ENCODE data around the gene TNS1. TPM values are rescaled to one million over a fixed set of nuclear protein-coding genes. Genes with fewer than 3 reads are reported as not detected.

TNS1 gene
- total RNA-seq, 2 donors from 2014 or later = 3.3 to 4.2 TPM

DNA sequence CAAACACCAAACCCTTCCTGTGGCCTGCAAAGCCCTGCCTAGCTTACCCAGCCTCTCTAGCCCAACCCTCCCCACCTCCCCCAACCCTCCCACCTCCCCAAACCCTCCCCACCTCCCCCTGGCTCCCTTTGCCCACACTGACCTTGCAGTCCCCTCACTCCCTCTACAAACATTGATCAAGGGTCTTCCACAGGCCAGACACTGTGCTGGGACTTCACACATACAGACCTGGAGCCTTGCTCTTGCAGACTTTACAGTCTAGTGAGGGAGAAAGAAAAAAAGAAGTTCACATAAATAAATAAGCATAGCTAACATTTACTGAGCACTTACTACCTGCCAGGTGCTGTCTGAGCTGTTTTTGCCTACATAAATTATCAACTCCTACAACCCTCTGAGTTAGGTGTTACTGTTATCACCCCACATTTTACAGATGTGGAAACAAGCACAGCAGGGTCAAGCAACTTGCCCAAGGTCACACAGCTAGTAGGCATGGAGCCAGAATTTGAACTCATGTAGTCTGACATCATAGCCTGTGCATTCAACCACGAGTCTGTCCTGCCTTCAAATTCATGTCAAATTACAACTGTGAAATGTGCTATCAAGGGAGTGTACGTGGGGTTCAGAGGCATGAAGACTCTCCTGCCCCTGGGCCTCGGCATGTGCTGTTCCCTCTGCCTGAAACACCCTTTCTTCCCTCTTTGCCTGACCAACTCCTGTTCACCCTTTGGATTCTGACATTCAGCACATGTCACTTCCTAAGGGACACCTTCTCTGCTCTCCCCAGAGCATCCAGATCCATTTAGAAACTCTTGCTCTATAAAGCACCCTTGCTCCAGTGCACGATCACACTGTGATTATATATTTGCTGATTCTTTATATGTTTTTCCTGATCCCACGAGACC, 209.9 kb downstream of the TNS1 start:
- Mint-ChIP-seq H3K27ac (no peak overlapping the region), H3K4me1 (peaks cover 3% of the 10 kb centered on the region), H3K27me3 (ENCODE audit: insufficient read depth) (no peaks in the 10 kb centered on the region), H3K4me3 (no peak overlapping the region), H3K9me3 (peaks cover 5% of the 10 kb centered on the region), H3K36me3 (ENCODE audit: low read depth) (no peaks in the 10 kb centered on the region)
- Histone ChIP-seq H3K27me3 (ENCODE audit: control insufficient read depth, insufficient read depth, low read length, poor library complexity, severe bottlenecking) (no peaks in the 10 kb centered on the region), H3K36me3 (ENCODE audit: control insufficient read depth, insufficient read depth, low read length) (no peaks in the 10 kb centered on the region), H3K4me1 (ENCODE audit: control insufficient read depth, insufficient read depth, low read length) (no peaks in the 10 kb centered on the region), H3K27ac (ENCODE audit: low read depth, low read length) (no peak overlapping the region), H3K4me3 (ENCODE audit: low read length) (no peak overlapping the region), H3K9ac (ENCODE audit: extremely low read depth, low read length, poor library complexity, severe bottlenecking) (no peak overlapping the region), H3K9me3 (ENCODE audit: control insufficient read depth, low read length) (peaks cover 4% of the 10 kb centered on the region)
- DNase-seq = peak; percentile 17
- TF ChIP-seq, protein P1, sequence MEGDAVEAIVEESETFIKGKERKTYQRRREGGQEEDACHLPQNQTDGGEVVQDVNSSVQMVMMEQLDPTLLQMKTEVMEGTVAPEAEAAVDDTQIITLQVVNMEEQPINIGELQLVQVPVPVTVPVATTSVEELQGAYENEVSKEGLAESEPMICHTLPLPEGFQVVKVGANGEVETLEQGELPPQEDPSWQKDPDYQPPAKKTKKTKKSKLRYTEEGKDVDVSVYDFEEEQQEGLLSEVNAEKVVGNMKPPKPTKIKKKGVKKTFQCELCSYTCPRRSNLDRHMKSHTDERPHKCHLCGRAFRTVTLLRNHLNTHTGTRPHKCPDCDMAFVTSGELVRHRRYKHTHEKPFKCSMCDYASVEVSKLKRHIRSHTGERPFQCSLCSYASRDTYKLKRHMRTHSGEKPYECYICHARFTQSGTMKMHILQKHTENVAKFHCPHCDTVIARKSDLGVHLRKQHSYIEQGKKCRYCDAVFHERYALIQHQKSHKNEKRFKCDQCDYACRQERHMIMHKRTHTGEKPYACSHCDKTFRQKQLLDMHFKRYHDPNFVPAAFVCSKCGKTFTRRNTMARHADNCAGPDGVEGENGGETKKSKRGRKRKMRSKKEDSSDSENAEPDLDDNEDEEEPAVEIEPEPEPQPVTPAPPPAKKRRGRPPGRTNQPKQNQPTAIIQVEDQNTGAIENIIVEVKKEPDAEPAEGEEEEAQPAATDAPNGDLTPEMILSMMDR (conservative IDR thresholded peaks at IDR 0.05) = no peak
- WGBS, 2 experiments (ENCODE audit: insufficient coverage in 1 of 2, insufficient read length in 1 of 2) = 88 to 94% methylated on average over 5 of the region's 5 CpGs

DNA sequence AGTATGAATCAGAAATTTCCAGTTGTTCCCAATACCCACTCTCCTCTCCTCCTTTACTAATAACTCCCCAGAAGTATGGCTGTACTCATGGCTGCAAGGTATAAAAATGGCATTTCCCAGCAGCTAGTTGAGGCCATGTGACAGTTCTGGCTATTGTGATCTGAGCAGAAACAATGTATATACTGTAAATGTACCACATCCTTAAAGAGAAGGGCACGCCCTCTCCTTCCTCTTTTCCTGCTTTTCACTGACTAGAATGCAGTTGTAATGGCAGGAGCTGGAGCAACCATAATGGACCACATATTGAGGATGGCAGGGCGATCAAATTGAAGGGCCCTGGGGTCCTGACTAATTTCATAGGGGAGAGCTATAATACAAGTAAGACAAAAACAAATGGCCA, 211.2 kb downstream of the TNS1 start:
- H3K27me3 Mint-ChIP-seq (ENCODE audit: insufficient read depth) = no peaks in the 10 kb centered on the region
- no peak overlapping the region for H3K9ac ChIP-seq (ENCODE audit: extremely low read depth, low read length, poor library complexity, severe bottlenecking)
- no peak overlapping the region for H3K27ac Mint-ChIP-seq
- no peaks in the 10 kb centered on the region for H3K36me3 Mint-ChIP-seq (ENCODE audit: low read depth)
- no peak overlapping the region for H3K27ac ChIP-seq (ENCODE audit: low read depth, low read length)
- peaks cover 14% of the 10 kb centered on the region for H3K9me3 Mint-ChIP-seq
- H3K36me3 ChIP-seq (ENCODE audit: control insufficient read depth, insufficient read depth, low read length) = no peaks in the 10 kb centered on the region
- TF ChIP-seq, protein P1 (conservative IDR thresholded peaks at IDR 0.05) = no peak
- H3K27me3 ChIP-seq (ENCODE audit: control insufficient read depth, insufficient read depth, low read length, poor library complexity, severe bottlenecking) = no peaks in the 10 kb centered on the region
- no peak overlapping the region for H3K4me3 Mint-ChIP-seq
- DNase-seq = no peak
- H3K4me1 ChIP-seq (ENCODE audit: control insufficient read depth, insufficient read depth, low read length) = no peaks in the 10 kb centered on the region
- WGBS, 2 experiments (ENCODE audit: insufficient coverage in 1 of 2, insufficient read length in 1 of 2) = 91% methylated on average over 2 of the region's 2 CpGs; no CpG with 5 or more reads in 1 of the 2 experiments
- H3K9me3 ChIP-seq (ENCODE audit: control insufficient read depth, low read length) = peaks cover 6% of the 10 kb centered on the region
- peaks cover 3% of the 10 kb centered on the region for H3K4me1 Mint-ChIP-seq
- H3K4me3 ChIP-seq (ENCODE audit: low read length) = no peak overlapping the region

DNA sequence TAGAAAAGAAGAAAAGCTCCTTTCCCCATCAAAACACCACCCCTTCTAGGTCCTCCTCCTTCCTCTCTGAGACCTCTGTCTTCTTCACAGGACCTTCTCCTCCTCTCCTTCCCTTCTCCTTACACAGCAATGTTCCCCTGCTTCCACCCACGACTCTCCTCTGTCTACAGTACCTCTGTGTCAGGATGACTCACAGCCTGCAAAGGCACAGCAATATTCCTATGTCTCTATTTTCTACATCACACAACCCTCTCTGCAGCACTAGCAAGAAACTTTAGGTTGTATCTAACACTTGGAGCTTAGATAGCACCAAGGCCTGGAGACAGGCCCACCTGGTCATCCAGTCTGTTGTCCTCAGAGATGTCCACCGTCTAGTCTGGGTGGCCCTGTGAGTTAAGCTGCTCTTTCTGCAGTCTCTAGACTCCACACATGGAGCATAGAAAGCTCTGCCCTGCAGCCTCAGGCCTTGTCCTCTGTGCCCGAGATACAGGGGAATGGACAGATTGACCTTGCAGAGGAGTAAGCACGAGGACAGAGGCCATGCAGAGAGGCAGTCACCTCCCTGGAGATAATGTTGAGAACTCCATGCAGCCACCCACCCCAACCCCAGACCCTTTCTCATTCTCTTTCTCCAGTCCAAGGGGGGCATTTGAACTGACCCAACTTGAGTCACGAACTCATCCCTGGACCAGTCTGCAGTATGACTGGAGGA, 212.0 kb downstream of the TNS1 start:
- H3K27ac ChIP-seq (ENCODE audit: low read depth, low read length) = no peak overlapping the region
- Mint-ChIP-seq H3K4me1 (peaks cover 3% of the 10 kb centered on the region), H3K9me3 (peaks cover 16% of the 10 kb centered on the region), H3K27me3 (ENCODE audit: insufficient read depth) (no peaks in the 10 kb centered on the region), H3K4me3 (no peak overlapping the region), H3K27ac (no peak overlapping the region), H3K36me3 (ENCODE audit: low read depth) (no peaks in the 10 kb centered on the region)
- H3K9ac ChIP-seq (ENCODE audit: extremely low read depth, low read length, poor library complexity, severe bottlenecking) = no peak overlapping the region
- DNase-seq = peak; percentile 24
- H3K4me1 ChIP-seq (ENCODE audit: control insufficient read depth, insufficient read depth, low read length) = no peaks in the 10 kb centered on the region
- TF ChIP-seq, protein P1 (conservative IDR thresholded peaks at IDR 0.05) = no peak
- no peaks in the 10 kb centered on the region for H3K27me3 ChIP-seq (ENCODE audit: control insufficient read depth, insufficient read depth, low read length, poor library complexity, severe bottlenecking)
- WGBS, 2 experiments (ENCODE audit: insufficient coverage in 1 of 2, insufficient read length in 1 of 2) = 86 to 88% methylated on average over 1 to 5 of the region's 5 CpGs
- no peaks in the 10 kb centered on the region for H3K36me3 ChIP-seq (ENCODE audit: control insufficient read depth, insufficient read depth, low read length)
- no peak overlapping the region for H3K4me3 ChIP-seq (ENCODE audit: low read length)
- peaks cover 6% of the 10 kb centered on the region for H3K9me3 ChIP-seq (ENCODE audit: control insufficient read depth, low read length)
